ENCODE results near the gene KATNA1. TPM values are rescaled to one million over a fixed set of nuclear protein-coding genes. Genes with fewer than 3 reads are reported as not detected.

Gene KATNA1
- total RNA-seq, 1 donor from 2014 or later: 15.0 TPM

GRCh38 chr6:149559389-149559788 lies 89.1 kb downstream of the KATNA1 start:
- H3K4me1 Mint-ChIP-seq: no peaks in the 10 kb centered on the region
- no peak for DNase-seq (ENCODE audit: low read depth, low spot score)
- H3K36me3 Mint-ChIP-seq (ENCODE audit: low read depth): no peaks in the 10 kb centered on the region
- no peaks in the 10 kb centered on the region for H3K9me3 Mint-ChIP-seq
- H3K27me3 Mint-ChIP-seq (ENCODE audit: low read depth): peaks cover 70% of the 10 kb centered on the region
- TF ChIP-seq CTCF (conservative IDR thresholded peaks at IDR 0.05): no peak
- no peak overlapping the region for H3K4me3 Mint-ChIP-seq
- H3K27ac Mint-ChIP-seq (ENCODE audit: unreplicated experiment): no peak overlapping the region

GRCh38 chr6:149558029-149558428 lies 90.5 kb downstream of the KATNA1 start:
- peaks cover 71% of the 10 kb centered on the region for H3K27me3 Mint-ChIP-seq (ENCODE audit: low read depth)
- no peaks in the 10 kb centered on the region for H3K9me3 Mint-ChIP-seq
- H3K36me3 Mint-ChIP-seq (ENCODE audit: low read depth): no peaks in the 10 kb centered on the region
- no peak for TF ChIP-seq CTCF (conservative IDR thresholded peaks at IDR 0.05)
- no peak overlapping the region for H3K4me3 Mint-ChIP-seq
- H3K4me1 Mint-ChIP-seq: no peaks in the 10 kb centered on the region
- DNase-seq (ENCODE audit: low read depth, low spot score): no peak
- no peak overlapping the region for H3K27ac Mint-ChIP-seq (ENCODE audit: unreplicated experiment)

GRCh38 chr6:149551920-149552319 lies 96.6 kb downstream of the KATNA1 start:
- DNase-seq (ENCODE audit: low read depth, low spot score): no peak
- H3K27me3 Mint-ChIP-seq (ENCODE audit: low read depth): peaks cover 79% of the 10 kb centered on the region
- H3K9me3 Mint-ChIP-seq: no peaks in the 10 kb centered on the region
- H3K27ac Mint-ChIP-seq (ENCODE audit: unreplicated experiment): no peak overlapping the region
- TF ChIP-seq CTCF (conservative IDR thresholded peaks at IDR 0.05): no peak
- peaks cover 4% of the 10 kb centered on the region for H3K4me1 Mint-ChIP-seq
- H3K36me3 Mint-ChIP-seq (ENCODE audit: low read depth): no peaks in the 10 kb centered on the region
- no peak overlapping the region for H3K4me3 Mint-ChIP-seq

- no peaks in the 10 kb centered on the region for H3K36me3 Mint-ChIP-seq (ENCODE audit: low read depth)
- peaks cover 30% of the 10 kb centered on the region for H3K27me3 Mint-ChIP-seq (ENCODE audit: low read depth)
- peak; percentile 100 for TF ChIP-seq CTCF (conservative IDR thresholded peaks at IDR 0.05)
- peak within 1 kb of the TSS; percentile 97 for H3K4me3 Mint-ChIP-seq
- peaks cover 30% of the 10 kb centered on the region for H3K4me1 Mint-ChIP-seq
- H3K27ac Mint-ChIP-seq (ENCODE audit: unreplicated experiment): peak within 1 kb of the TSS; percentile 99
- DNase-seq (ENCODE audit: low read depth, low spot score): peak; percentile 92
- no peaks in the 10 kb centered on the region for H3K9me3 Mint-ChIP-seq
These were observed 102.6 kb downstream of the KATNA1 start, which contains the start of gene PPIL4 for GRCh38 chr6:149545754-149546471. PPIL4 (minus strand) TSS chr6:149546043; CDS start chr6:149546005, 38 bp downstream.

- peak overlapping the region; percentile 97 for H3K4me3 Mint-ChIP-seq
- TF ChIP-seq CTCF (conservative IDR thresholded peaks at IDR 0.05): no peak
- peak; percentile 12 for DNase-seq (ENCODE audit: low read depth, low spot score)
These were observed 103.2 kb downstream of the KATNA1 start for GRCh38 chr6:149545258-149545753.

More at GRCh38 chr6:149545258-149545753, 103.2 kb downstream of the KATNA1 start:
- H3K9me3 Mint-ChIP-seq: no peaks in the 10 kb centered on the region
- H3K27me3 Mint-ChIP-seq (ENCODE audit: low read depth): peaks cover 24% of the 10 kb centered on the region
- peaks cover 30% of the 10 kb centered on the region for H3K4me1 Mint-ChIP-seq
- H3K27ac Mint-ChIP-seq (ENCODE audit: unreplicated experiment): peak overlapping the region; percentile 99
- H3K36me3 Mint-ChIP-seq (ENCODE audit: low read depth): no peaks in the 10 kb centered on the region

Other genes starting within 250 kb of the KATNA1 start
- gene SUMO4, start 248.5 kb downstream of the KATNA1 start, total RNA-seq: 1.8 and 2.4 TPM in 2 replicates
- gene ZC3H12D, start 163.7 kb downstream of the KATNA1 start, total RNA-seq: 0.14 and 0.16 TPM in 2 replicates
- 39.5 and 39.9 TPM in 2 replicates for gene PPIL4, start 102.7 kb downstream of the KATNA1 start, total RNA-seq
- 18.5 and 20.3 TPM in 2 replicates for gene GINM1, start 82.3 kb downstream of the KATNA1 start, total RNA-seq
- gene LATS1, start 69.4 kb upstream of the KATNA1 start, total RNA-seq: 27.4 and 32.7 TPM in 2 replicates
- 67.2 and 73.3 TPM in 2 replicates for gene NUP43, start 97.8 kb upstream of the KATNA1 start, total RNA-seq
- 65.5 and 67.4 TPM in 2 replicates for gene PCMT1, start 101.0 kb upstream of the KATNA1 start, total RNA-seq
- 29.0 and 29.8 TPM in 2 replicates for gene LRP11, start 215.6 kb upstream of the KATNA1 start, total RNA-seq
- not detected in 2 replicates for gene RAET1E, start 249.4 kb upstream of the KATNA1 start, total RNA-seq

Measured in neural crest cell (in vitro differentiated cells).